VCaP (cell line): Measurements from ENCODE around the gene GABPA.

Source experiments
- H3K27ac ChIP-seq: fragments of 450-650 bp; 2 replicates; pipeline ENCODE4 v1.5.1; 2017
- TF ChIP-seq, protein P1 (sequence below): fragments of 450-650 bp; conservative IDR thresholded peaks from 2 replicates; pipeline ENCODE4 v1.5.1; 2017; ENCODE audit warnings: mild to moderate bottlenecking, moderate library complexity

GABPA gene

DNA sequence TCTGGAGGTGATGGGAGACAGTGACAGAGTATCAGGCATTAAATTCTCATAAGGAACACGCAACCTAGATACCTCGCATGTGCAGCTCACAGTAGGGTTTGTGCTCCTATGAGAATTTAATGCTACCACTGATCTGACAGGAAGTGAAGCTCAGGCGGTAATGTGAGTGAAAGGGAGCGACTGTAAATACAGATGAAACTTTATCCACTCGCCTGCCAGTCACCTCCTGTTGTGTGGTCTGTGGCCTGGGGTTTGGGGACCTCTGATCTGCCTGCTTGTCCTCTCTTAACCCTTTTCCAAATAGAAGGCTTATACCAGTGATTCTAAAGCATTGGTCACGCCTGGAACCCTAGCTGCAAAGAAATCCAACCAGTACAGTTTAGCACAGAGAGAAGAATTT lies 15.3 kb downstream of the GABPA start:
- TF ChIP-seq, protein P1, sequence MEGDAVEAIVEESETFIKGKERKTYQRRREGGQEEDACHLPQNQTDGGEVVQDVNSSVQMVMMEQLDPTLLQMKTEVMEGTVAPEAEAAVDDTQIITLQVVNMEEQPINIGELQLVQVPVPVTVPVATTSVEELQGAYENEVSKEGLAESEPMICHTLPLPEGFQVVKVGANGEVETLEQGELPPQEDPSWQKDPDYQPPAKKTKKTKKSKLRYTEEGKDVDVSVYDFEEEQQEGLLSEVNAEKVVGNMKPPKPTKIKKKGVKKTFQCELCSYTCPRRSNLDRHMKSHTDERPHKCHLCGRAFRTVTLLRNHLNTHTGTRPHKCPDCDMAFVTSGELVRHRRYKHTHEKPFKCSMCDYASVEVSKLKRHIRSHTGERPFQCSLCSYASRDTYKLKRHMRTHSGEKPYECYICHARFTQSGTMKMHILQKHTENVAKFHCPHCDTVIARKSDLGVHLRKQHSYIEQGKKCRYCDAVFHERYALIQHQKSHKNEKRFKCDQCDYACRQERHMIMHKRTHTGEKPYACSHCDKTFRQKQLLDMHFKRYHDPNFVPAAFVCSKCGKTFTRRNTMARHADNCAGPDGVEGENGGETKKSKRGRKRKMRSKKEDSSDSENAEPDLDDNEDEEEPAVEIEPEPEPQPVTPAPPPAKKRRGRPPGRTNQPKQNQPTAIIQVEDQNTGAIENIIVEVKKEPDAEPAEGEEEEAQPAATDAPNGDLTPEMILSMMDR, result no peak
- H3K27ac ChIP-seq, result no peak overlapping the region

DNA sequence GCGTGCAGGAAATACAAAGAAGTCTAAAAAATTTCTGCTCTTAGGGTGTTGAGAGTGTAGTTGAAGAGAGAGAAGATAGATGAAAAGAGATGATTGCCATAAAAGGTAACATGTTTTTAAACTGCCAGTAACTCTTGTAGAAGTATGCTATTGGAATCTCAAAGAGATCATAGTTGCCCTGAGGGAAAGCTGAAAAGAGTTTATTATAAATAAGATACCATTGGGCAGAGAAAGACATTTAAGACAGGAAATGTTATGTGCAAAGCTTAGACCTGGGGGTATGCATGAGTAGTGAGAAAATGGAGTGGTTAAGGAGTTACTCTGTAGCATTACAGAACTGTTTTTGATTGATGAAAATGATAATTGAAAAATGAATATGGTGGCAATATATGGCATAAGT lies 17.6 kb downstream of the GABPA start:
- no peak overlapping the region for H3K27ac ChIP-seq
- TF ChIP-seq, protein P1, result no peak

DNA sequence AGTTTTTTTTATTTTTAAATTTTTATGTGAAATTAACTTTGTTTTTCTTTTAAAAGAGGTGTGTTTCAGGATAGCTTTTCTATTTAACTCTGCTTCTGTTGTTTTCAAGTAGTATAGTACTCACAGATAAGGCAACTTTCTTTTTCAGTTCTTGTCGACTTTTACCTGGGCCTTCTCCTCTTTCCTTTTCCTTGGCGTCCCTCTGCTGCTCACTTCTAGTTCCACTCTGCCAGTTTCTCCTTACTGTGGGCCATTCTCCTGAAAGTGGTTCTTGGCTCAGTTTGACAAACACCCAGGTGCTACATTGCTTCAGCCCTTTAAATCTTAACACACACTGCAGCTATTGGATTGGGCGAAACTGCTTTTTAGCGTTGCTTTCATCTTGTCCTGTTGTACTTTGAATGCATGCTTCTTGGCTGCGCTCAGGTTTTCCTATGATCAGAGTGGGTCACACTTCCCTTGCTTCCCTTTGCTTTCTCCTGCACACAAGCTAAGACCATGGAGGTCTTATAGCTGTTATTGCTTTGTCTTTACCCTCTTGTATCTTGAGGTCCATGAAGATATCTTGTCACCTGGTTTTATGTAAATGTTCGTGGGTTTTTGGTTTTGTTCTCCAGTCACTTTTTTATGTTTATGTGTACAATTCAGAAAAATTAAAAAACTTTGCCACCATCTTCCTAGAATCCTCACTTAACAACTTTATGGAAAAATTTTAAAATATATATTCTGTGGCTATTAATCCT lies 21.6 kb downstream of the GABPA start:
- TF ChIP-seq, protein P1, result no peak
- H3K27ac ChIP-seq, result no peak overlapping the region

GRCh38 chr21:25757531-25757930 lies 22.8 kb downstream of the GABPA start:
- no peak overlapping the region for H3K27ac ChIP-seq
- TF ChIP-seq, protein P1, result no peak

DNA sequence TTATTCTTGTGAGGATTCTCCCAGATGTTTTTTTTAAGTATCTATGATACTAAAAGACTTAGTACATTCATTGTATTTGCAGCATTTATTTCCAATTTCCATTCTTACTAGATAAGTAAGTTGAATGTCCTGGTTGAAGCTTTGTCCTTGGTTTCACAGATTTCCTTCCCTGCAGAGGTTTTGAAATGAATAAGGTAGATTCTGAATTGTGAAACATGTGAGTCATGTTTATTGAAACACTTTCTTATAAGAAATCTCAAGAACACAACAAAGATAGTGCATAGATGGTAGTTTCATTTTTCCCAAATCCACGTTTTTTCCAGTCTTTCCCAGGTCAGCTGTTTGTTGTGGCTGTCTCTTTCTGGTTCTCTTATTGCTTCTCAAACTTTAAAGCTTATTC lies 24.8 kb downstream of the GABPA start:
- TF ChIP-seq, protein P1, result no peak
- no peak overlapping the region for H3K27ac ChIP-seq

- no peak overlapping the region for H3K27ac ChIP-seq
- TF ChIP-seq, protein P1, result no peak
Measured at GRCh38 chr21:25760061-25760460, 25.3 kb downstream of the GABPA start.

DNA sequence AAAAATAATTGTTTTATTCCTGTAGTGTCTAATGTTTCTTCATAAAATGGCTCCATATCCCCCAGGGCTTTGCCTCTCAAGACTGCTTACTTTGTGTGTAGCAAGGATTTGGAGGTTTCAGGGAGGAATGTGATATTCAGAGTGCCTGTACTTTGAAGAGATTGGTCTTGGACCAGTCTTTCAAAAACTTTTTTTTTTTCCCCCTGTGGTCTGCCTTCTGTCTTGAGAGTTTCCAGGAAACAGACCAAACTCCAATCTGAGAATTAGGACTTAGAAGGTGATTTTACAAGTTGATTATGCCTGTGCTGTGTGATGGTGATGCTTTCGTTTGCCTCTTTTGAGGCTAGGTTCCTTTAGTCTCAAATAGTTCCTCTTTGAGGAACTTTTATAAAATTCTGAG lies 25.9 kb downstream of the GABPA start:
- H3K27ac ChIP-seq, result no peak overlapping the region
- TF ChIP-seq, protein P1, result no peak
